Right hindlimb (tissue), 1 donor: ENCODE results near the gene PACS1.
"Not testable (repeated sequence)": the region's sequence is repeated elsewhere in the genome, so short reads cannot be mapped to it uniquely, and the experiment has no call there.

ENCODE experiments used
- DNase-seq: peaks from one replicate; pipeline ENCODE4 v3.0.0-alpha.2; 2018

PACS1 gene

GRCh38 chr11:66263231-66263630, 193.2 kb downstream of the PACS1 start:
- DNase-seq, result no peak

GRCh38 chr11:66263785-66264184, 193.7 kb downstream of the PACS1 start:
- DNase-seq, result no peak

- DNase-seq, result no peak
Observed at GRCh38 chr11:66264383-66264782, 194.3 kb downstream of the PACS1 start.

GRCh38 chr11:66264914-66265313, 194.8 kb downstream of the PACS1 start:
- no peak for DNase-seq

- DNase-seq, result no peak
Observed at GRCh38 chr11:66265531-66266377, 195.7 kb downstream of the PACS1 start.

GRCh38 chr11:66266378-66267038, 196.4 kb downstream of the PACS1 start:
- DNase-seq, result no peak

GRCh38 chr11:66267039-66267378, 196.9 kb downstream of the PACS1 start:
- DNase-seq, result no peak

- DNase-seq, result peak; percentile 96
Observed at GRCh38 chr11:66267379-66268243, 197.5 kb downstream of the PACS1 start.

GRCh38 chr11:66268244-66268951, 198.3 kb downstream of the PACS1 start, which contains the start of gene RAB1B:
Gene RAB1B (plus strand): TSS chr11:66268639. CDS start chr11:66268680, 41 bp downstream.
- peak; percentile 100 for DNase-seq

GRCh38 chr11:66268952-66269905, 199.2 kb downstream of the PACS1 start:
- DNase-seq, result peak; percentile 49

GRCh38 chr11:66271816-66272215, 201.7 kb downstream of the PACS1 start:
- no peak for DNase-seq

- DNase-seq, result no peak
Observed at GRCh38 chr11:66272596-66272995, 202.5 kb downstream of the PACS1 start.

GRCh38 chr11:66274219-66274618, 204.1 kb downstream of the PACS1 start:
- no peak for DNase-seq

- DNase-seq, result peak; percentile 71
Observed at GRCh38 chr11:66275396-66275795, 205.3 kb downstream of the PACS1 start.

- DNase-seq, result peak; percentile 17
Observed at GRCh38 chr11:66275984-66276612, 206.0 kb downstream of the PACS1 start.

- not testable (repeated sequence) for DNase-seq
Observed at GRCh38 chr11:66276619-66277018, 206.5 kb downstream of the PACS1 start.

GRCh38 chr11:66277064-66277463, 207.0 kb downstream of the PACS1 start:
- DNase-seq, result peak; percentile 21

GRCh38 chr11:66277471-66278362, 207.6 kb downstream of the PACS1 start, which contains the start of gene CNIH2:
Gene CNIH2 (plus strand): TSS chr11:66278175. CDS start chr11:66278457, 282 bp downstream.
- DNase-seq, result peak; percentile 61

- peak; percentile 37 for DNase-seq
Observed at GRCh38 chr11:66278363-66279091, 208.5 kb downstream of the PACS1 start.
